ENCODE results near the gene BCAP31.

Gene BCAP31

DNA sequence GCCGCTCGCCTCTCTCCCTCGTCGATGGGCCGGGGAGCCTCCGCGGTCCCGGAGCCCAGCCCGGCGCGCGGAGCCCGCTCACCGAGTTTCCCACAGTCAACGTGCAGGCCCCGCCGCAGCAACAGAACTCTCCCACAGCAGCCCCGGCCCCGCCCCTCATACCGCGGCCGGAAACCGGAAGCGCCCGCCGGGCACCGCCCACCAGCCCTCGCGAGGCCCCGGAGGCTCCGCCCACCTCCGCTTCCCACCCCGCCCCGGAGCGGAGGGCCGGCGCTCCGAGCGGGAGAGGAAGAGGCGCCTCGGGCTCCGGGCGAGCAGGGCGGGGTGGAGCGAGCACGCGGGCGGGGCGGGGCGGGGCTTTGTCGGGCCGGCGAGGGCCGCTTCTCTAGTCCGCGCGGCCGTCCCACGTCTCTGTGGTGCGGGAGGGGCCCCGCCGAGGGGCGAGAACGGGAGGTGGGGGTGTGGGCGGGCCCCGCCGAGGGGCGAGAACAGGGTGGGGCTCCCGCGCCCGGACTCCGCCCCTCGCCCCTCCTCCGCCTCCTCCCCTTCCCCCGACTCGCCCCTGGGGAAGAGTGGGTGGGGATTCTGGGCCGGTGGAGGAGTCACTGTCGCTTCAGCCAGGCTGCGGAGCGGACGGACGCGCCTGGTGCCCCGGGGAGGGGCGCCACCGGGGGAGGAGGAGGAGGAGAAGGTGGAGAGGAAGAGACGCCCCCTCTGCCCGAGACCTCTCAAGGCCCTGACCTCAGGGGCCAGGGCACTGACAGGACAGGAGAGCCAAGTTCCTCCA, at the start of gene BCAP31, which contains the start of gene ABCD1:
Gene BCAP31, minus strand, starts transcription at position 136 of the 787 bp plus-strand sequence. CDS start 1,143 bp downstream, outside the sequence.
Gene ABCD1, plus strand, starts transcription at position 605 of the 787 bp plus-strand sequence. CDS start 411 bp downstream, outside the sequence.
- peak; percentile 50 for DNase-seq

DNA sequence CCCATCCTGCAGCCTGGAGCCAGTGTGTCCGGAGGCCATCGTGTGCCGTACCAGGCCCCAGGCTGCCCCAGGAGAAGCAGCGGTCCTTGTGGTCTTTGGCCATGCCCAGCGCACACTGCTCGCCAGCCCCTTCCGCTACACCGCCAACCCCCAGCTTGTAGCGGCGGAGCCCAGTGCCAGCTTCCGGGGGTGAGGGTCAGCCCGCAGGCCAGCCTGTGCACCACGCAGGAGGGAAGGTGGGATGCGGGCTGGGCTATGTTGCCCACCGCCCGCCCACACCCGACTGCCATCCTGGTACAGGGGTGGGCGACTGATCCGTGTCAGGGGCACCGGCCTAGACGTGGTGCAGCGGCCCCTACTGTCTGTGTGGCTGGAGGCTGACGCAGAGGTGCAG, 49.0 kb upstream of the BCAP31 start:
- DNase-seq: no peak

DNA sequence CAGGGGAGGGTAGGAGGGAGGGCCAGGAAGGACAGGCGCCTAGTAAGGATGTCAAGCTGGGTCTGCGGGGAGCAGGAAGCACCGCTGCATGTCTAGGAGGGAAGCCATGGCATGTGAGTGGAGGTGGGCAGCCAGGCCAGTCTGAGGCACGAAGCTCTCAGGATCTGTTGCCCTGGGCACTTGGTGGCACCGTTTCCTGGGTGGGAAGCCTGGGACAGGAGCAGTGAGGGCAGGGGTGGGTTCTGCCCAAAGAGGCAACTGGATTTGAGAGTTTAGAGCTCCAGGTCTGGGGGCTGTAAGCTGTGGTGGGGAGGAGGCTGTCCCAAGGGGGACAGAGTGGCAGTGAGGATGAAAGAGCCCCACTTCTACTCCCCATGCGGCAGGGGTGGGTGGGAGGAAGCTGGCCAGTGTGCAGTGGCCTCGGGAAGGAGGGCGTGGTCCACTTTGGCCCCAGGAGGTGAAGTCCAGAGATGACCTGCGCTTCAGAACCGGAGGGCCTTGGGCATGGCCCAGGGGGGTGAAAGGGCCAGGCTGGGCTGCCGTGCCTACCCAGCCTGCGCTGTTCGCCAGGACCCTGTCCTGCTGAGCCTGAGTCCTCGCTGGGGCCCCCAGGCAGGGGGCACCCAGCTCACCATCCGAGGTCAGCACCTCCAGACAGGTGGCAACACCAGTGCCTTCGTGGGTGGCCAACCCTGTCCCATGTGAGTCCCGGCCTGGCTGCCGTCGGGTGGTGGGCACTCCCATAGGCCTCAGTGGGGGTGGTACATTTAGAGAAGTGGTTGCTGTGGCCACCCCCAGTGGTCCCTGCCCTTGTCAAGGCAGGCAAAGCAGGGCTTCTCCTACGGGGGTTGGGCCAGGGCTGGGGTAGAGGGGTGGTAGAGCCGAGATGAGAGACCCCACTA, 48.4 kb upstream of the BCAP31 start:
- DNase-seq: no peak

DNA sequence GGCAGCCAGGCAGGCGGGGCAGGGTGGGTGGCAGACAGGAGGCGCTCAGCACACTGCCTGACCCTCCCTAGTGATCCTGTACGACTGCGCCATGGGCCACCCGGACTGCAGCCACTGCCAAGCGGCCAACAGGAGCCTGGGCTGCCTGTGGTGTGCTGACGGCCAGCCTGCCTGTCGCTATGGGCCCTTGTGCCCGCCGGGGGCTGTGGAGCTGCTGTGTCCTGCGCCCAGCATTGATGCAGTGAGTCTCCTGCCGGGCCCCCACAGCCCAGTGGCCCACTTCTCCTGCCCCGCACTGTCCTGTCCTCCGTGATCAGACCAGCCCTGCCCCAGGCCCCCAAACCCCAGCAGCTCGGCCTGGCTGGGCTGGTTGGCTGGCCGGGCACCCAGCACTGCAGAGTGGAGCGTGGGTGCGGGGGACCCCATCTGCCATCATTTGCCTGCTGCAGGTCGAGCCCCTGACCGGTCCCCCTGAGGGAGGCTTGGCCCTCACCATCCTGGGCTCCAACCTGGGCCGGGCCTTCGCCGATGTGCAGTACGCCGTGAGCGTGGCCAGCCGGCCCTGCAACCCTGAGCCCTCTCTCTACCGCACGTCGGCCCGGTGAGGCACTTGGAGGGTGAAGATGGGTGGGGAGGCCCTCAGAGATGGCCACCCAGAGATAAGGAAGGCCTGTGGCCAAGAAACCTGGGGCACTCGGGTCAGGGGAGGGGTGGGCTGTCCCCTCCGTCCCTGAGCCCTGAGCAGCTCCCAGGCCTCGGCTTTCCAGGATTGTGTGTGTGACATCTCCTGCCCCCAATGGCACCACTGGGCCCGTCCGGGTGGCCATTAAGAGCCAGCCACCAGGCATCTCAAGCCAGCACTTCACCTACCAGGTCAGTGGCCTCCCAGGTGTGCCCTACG, 47.5 kb upstream of the BCAP31 start:
- DNase-seq: no peak

DNA sequence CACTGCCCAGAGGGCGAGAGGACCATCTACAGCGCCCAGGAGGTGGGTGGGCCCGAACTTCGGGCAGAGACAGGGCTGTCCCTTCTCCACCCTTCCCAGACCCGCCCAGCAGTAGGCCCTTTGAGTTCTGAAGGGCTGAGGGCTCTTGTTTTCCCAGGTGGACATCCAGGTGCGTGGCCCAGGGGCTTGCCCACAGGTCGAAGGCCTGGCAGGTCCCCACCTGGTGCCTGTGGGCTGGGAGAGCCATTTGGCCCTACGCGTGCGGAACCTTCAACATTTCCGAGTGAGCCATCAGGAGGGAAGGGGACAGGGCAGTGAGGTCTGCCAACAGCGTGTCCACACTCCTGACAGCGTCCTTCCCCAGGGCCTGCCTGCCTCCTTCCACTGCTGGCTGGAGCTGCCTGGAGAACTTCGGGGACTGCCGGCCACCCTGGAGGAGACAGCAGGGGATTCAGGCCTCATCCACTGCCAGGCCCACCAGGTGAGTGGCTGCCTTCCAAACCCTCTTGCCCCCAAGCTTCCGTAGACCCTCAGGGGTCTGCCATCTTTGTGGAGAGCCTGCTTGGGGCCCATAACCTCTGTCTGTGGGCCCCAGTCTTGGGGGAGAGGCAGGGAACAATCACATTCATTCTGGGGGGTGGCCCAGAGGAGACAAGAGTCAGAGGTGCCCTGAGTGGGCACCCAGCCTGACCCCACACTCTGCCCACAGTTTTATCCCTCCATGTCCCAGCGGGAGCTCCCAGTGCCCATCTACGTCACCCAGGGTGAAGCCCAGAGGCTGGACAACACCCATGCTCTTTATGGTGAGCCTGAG, 46.6 kb upstream of the BCAP31 start:
- no peak for DNase-seq

DNA sequence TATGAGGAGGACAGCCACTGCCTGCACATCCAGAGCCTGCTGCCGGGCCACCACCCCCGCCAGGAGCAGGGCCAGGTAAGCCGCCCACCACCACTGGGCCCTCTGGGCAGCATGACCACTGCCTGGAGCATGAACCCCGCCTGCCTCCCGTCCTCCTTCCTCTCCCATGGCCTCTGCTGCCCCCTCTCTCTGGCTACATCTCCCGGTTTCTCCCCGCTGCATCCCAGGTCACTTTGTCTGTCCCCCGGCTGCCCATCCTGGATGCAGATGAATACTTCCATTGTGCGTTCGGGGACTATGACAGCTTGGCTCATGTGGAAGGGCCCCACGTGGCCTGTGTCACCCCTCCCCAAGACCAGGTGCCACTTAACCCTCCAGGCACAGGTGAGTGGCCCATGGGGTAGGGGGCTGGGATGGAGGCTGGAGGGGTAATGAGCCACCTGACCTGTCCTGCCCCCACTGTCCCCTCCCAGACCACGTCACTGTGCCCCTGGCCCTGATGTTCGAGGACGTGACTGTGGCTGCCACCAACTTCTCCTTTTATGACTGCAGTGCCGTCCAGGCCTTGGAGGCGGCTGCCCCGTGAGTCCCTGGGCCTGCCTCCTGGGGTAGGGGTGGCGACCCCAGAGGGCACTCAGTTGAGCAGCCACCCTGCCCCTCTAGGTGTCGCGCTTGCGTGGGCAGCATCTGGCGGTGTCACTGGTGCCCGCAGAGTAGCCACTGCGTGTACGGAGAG, 45.8 kb upstream of the BCAP31 start:
- DNase-seq: no peak

DNA sequence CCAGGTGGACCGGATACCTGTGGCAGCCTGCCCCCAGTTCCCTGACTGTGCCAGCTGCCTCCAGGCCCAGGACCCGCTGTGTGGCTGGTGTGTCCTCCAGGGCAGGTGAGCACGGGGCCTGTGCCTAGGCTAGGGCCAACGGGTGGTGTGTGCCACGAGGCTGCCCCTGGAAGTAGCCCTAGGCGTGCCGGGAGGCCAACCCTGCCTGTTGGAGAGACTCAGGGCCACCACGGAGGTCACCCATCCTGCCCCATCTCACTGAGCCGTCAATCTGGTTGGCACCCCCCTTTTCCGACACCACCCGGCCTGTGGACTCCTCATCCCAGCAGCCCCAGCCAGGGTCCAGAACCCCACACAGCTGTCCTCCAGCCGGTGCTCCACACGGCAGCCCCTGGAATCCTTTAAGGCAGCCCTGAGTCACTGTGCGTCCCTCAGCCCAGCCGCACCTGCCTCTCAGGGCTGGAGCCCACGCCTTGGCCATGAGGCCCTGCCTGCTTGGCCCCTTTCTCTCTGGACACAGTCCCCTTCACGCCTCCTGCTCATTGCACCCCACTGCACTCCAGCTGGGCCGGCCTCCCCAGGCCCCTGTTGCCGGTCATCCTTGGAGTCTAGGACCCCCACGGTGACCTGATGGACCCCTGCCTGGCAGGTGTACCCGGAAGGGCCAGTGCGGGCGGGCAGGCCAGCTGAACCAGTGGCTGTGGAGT, 45.1 kb upstream of the BCAP31 start:
- no peak for DNase-seq

DNA sequence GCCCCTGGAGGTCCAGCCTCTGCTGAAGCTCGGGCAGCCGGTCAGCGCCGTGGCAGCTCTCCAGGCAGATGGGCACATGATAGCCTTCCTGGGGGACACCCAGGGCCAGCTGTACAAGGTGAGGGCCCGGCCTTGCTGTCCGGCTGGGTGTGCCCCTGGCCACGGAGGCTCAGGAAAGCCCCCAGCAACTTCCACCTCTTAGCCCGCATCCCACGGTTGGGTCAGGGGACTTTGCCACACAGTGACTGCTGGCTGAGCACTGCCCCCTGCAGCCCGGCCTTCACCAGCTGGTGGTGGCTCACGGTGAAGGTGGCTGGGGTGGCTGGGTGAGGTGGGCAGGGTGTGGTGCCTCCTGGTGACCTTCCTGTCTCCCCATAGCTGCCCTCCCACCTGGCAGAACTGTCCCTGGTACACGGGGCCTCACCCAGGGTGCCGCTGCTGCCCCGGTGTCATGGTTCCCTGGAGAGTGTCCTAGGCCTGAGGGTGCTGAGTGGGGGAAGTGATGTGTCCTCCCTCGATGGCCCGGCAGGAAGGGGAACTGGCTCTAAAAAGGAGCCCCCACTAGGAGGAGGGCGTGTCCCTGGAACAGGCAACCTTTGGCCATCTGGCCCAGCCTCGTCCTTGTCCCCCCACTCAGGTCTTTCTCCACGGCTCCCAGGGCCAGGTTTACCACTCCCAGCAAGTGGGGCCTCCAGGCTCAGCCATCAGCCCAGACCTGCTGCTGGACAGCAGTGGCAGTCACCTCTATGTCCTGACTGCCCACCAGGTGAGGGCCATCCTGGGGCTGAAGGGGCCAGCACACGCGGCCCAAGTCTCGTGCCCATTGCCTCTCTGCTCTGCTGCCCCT, 44.3 kb upstream of the BCAP31 start:
- DNase-seq: no peak

DNA sequence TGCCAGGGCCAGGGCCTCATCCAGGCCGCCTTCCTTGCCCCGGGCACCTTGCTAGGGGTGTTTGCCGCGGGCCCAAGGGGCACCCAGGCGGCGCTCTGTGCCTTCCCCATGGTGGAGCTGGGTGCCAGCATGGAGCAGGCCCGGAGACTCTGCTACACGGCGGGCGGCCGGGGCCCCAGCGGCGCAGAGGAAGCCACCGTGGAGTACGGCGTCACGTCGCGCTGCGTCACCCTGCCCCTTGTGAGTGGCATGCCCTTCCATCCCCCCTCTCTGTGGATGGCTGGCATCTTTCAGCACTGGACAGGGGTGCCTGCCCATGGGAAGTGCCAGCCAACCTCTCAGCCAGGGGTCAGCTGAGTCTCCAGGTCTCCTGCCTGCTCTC, 43.5 kb upstream of the BCAP31 start:
- no peak for DNase-seq

DNA sequence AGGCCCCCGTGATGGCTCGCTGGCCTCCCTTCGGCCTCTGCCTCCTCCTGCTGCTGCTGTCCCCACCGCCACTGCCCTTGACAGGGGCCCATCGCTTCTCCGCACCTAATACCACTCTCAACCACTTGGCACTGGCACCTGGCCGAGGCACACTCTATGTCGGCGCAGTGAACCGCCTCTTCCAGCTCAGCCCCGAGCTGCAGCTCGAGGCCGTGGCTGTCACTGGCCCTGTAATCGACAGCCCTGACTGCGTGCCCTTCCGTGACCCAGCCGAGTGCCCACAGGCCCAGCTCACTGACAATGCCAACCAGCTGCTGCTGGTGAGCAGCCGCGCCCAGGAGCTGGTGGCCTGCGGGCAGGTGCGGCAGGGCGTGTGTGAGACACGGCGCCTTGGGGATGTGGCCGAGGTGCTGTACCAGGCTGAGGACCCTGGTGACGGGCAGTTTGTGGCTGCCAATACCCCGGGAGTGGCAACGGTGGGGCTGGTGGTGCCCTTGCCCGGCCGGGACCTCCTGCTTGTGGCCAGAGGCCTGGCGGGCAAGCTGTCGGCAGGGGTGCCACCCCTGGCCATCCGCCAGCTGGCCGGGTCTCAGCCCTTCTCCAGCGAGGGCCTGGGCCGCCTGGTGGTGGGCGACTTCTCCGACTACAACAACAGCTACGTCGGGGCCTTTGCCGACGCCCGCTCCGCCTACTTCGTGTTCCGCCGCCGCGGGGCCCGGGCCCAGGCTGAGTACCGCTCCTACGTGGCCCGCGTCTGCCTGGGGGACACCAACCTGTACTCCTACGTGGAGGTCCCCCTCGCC, 42.9 kb upstream of the BCAP31 start:
- DNase-seq: no peak

DNA sequence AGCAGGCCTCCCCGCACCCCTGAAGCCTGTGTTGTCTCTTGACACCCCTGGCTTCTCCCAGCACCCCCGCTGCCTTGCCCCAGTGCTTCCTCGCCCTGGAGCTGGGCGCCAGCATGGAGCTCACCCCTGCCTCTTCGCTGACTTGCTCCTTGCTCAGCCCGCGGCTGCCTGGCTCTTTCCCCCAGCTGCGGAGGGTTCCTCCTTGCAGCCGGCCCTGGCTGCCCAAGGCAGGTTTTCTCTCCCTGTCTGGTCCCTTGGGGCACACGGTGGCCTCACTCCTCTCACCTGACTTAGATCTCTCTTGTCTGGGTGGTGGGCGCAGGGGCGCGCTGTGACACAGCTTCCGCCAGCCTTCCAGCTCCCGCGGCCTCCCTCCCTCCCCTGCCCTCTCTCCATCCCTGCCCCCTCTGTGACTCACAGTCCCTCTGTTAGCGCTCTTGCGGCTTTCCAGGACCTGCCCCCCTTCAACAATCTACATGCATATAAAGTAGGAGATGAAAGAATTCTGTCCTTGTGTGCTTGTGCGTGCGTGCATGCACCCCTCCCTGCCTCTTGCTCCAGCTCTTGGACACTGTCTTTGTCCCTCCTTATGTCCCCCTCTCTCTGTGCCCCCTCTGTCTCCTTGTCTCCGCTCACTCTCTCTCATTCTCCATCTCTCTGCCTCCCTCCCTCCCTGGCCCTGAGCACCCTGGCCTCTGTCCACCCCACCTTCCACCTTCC, 42.1 kb upstream of the BCAP31 start:
- DNase-seq: peak; percentile 3

DNA sequence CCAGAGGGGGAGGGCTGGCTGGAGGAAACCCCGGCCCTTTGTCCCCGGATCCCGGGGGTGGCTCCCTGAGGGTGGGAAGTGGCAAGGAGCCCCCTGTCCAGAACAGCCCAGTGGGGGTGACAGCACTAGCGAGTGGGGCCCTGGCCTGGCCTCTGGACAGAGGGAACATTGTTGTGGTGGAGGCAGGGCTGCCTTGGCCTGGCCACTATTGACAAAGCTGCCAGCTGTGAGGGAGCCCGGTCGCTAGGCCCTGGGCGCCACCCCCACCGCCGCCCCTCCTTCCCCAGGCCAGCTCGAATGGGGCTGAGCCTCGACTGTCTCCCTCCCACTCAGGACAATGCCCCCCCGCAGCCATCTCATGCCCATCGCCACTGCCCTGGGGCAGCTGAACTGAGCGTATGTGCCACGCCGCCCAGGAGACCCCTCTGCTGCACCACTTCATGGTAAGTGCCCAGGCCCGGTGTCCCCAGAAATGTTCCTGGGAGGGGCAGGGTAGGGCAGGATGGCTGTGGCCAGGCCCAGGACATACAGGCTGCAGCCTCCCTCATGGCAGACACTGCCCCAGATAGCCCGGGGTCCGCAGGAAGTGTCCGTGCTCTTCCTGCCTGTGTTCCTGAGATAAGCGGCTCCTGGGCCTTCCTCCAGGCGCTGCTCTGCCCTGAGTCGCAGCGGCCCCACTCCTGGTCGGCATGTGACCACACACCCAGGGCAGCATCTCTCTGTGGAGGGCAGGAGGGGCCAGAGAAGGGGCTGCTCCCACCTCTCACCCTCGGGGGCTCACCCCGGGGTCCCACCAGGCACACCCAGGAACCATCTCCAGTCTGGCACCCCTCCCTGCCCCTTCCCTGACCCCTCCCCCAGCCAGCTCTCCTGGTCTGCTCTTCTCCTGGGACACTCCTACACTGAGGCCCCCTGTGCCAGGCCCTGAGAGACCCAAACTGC, 41.2 kb upstream of the BCAP31 start:
- no peak for DNase-seq

DNA sequence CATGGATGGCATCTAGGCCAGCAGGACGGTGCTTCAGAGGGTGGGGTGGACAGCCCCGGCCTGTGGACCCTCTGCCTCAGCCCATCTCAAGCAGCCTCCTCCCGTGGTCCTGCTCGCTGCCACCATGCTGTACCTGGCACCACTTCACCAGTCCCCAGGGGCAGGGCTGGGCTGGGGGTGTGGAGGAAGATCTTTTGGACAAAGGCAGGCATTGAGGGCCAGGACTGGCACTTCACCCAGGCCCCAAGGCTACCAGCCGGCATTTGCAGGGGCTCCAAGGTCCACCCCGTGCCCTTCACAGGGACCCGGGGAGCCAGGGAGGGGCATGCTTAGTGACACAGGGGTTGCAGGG, 40.6 kb upstream of the BCAP31 start:
- DNase-seq: no peak

DNA sequence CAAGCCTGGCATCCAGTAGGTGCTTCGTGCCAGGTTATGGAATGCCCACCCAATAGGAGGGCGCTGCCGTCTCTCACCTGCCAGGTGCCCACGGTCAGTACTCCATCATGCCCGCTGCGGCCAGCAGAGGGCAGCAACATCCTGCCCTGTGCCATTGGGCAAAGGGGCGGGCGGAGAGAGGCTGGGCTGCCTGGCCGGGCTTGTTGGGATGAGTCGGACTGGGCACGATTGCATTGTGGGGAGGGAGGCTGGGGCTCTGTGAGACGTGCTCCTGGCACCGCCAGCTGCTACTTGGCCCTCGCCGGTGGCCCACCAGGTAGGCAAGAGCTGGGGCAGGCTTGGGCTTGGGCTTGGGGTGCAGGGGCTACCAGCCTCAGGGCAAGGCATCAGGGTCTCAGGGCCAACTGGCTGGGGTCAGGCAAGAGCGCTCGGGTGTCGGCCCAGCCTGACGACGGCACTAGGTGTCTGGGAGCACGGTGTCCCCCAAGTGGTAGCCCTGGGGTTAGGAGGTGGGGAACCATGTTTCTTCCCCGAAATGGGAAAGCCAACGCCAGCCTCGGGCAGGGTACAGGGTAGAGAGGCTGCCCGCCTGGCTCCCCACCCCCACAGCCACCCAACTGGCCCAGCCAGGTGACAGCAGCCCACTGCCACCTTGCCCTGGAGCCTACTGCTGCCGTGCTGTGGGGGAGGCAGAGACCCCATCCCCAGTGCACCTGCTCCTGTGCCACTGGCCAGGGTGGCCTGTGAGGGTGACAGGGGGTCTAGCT, 40.0 kb upstream of the BCAP31 start, which contains the start of gene PLXNB3:
Gene PLXNB3, plus strand, starts transcription at position 261 of the 767 bp plus-strand sequence. CDS start 1,287 bp downstream, outside the sequence.
- DNase-seq: peak; percentile 53

DNA sequence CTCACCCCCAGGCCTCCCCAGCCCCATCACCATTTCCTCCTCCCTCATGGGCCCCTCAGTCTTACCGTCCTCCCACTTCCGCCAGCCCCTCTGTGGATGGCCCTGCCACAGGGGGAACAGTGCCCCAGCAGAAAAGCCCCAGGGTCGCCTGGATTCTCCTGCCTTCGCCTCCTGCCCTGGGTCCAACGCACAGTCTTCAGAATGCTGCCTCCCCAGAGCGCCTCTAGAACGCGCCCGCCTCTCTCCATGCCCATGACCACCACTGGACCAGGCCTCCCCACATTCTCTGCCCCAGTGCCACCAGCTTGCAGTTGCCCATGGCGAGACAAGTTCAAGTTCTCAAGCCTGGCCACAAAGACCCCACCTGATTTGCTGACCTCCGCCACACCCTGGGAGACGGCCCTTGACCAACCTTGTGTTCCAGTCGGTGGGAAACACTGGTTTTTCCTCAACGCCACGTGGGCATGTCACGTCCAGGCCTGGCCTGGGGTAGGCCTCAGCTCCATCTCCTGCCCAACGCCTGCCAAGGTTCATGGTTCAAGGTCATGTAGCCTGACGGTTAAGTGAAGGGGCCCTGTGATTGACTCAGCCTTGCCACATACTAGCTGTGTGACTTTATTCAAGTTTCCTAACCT, 39.2 kb upstream of the BCAP31 start:
- no peak for DNase-seq
